ENCODE data around the gene SCN9A.
"Not testable (repeated sequence)": the region's sequence is repeated elsewhere in the genome, so short reads cannot be mapped to it uniquely, and the experiment has no call there.

The SCN9A gene

GRCh38 chr2:166365239-166365638, 10.5 kb downstream of the SCN9A start:
- H3K4me3 ChIP-seq (ENCODE audit: low read length): no peak overlapping the region
- no peak for TF ChIP-seq CTCF (conservative IDR thresholded peaks at IDR 0.05; ENCODE audit: low read length)
- DNase-seq (ENCODE audit: low read depth): no peak

- H3K4me3 ChIP-seq (ENCODE audit: low read length): no peak overlapping the region
- no peak for DNase-seq (ENCODE audit: low read depth)
- no peak for TF ChIP-seq CTCF (conservative IDR thresholded peaks at IDR 0.05; ENCODE audit: low read length)
Measured at GRCh38 chr2:166364476-166365161, 11.1 kb downstream of the SCN9A start.

GRCh38 chr2:166361351-166362153, 14.2 kb downstream of the SCN9A start:
- DNase-seq (ENCODE audit: low read depth): peak; percentile 40
- no peak overlapping the region for H3K4me3 ChIP-seq (ENCODE audit: low read length)
- TF ChIP-seq CTCF (conservative IDR thresholded peaks at IDR 0.05; ENCODE audit: low read length): peak; percentile 61

- H3K4me3 ChIP-seq (ENCODE audit: low read length): no peak overlapping the region
- TF ChIP-seq CTCF (conservative IDR thresholded peaks at IDR 0.05; ENCODE audit: low read length): no peak
- DNase-seq (ENCODE audit: low read depth): no peak
Measured at GRCh38 chr2:166360906-166361305, 14.8 kb downstream of the SCN9A start.

GRCh38 chr2:166360426-166360825, 15.3 kb downstream of the SCN9A start:
- no peak for DNase-seq (ENCODE audit: low read depth)
- no peak overlapping the region for H3K4me3 ChIP-seq (ENCODE audit: low read length)
- no peak for TF ChIP-seq CTCF (conservative IDR thresholded peaks at IDR 0.05; ENCODE audit: low read length)

- H3K4me3 ChIP-seq (ENCODE audit: low read length); DNase-seq (ENCODE audit: low read depth): not testable (repeated sequence)
Measured at GRCh38 chr2:166357950-166358321, 17.8 kb downstream of the SCN9A start.

GRCh38 chr2:166357068-166357949, 18.4 kb downstream of the SCN9A start:
- H3K4me3 ChIP-seq (ENCODE audit: low read length): no peak overlapping the region
- no peak for DNase-seq (ENCODE audit: low read depth)
- TF ChIP-seq CTCF (conservative IDR thresholded peaks at IDR 0.05; ENCODE audit: low read length): no peak

Measured in AG10803 (cell line).